Amniotic stem cell (primary cell): ENCODE results near the gene POLR2B.
A peak's percentile ranks its signal among the peaks of the same experiment; 100 is the strongest.
"Not testable (repeated sequence)": the region's sequence is repeated elsewhere in the genome, so short reads cannot be mapped to it uniquely, and the experiment has no call there.

ENCODE experiments used
- DNase-seq: peaks from one replicate; lab custom pipeline; 2025; lab: John Stamatoyannopoulos, UW

The POLR2B gene

DNA sequence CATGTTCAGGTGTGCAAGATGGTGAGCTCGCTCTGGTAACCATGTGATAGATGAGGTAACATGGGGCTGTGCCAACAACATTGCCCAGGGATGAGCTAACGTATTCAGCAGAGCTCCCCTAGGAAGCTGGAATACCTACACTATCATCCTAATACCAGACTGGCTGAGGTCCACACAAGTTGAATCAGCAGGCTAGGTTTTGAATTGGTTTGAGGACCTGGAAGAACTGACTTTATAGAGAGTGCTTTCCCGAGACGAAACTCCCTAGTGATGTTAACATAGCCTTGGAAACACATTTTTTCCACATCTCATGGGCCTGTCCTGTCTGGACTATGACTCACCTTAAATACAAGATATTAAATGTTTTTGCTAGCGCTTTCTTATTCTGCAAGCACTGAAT, 74.8 kb downstream of the POLR2B start:
- no peak for DNase-seq

DNA sequence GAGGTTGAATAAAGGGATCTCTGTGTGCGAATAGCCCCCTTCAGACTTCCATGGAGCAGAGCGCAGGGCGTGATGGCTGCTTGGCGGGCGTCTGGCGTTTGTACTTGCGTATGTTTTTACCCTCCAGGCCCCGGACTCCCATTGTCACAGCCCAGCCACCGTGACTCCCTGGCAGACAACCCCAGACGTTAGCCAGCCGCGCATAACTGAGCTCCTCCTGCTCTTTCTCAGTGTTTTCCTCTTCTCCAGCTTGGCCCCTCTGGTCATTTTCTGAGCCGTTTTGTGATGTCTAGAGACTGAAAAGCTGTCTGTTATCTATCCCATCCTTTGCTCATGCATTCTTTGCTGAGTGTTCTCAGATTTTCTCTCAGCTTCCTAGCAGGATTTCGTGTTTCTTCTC, 77.2 kb downstream of the POLR2B start:
- DNase-seq = no peak

DNA sequence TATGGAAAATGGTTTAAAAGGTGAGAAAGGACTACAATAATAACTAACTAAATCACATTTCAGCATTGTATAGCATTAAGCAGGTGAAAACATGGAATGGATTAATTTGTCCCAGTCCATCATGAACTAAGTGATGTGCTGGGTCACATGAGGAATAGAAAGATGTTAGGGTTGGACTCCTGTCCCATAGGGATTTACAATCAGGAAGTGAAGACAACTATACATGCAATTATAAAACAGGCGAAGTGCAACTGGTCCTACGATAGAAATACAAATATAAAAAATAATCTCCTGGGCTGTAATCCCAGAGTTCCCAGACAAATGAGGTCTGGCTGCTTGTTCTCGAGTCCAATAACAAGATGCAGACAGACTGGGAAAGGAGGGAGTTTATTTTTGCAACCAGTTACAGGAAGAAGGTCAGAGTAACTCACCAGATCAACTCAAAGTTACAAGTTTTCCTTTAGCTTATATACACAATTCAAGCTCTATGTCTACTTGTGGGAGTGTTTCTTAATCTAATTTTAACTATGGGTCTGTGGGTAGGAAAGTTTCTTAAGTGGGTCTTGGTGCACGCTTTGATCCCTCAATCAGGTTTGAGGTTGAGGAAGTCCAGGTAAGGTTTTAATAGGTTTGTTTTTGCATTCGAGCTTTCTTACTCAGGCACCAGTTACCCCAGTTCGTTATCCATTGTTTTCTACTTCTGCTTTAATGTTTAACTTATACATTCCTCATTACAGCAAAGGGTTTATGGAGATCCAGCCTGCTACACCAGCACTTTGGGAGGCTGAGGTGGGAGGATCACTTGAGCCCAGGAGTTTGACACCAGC, 81.4 kb downstream of the POLR2B start:
- no peak for DNase-seq

DNA sequence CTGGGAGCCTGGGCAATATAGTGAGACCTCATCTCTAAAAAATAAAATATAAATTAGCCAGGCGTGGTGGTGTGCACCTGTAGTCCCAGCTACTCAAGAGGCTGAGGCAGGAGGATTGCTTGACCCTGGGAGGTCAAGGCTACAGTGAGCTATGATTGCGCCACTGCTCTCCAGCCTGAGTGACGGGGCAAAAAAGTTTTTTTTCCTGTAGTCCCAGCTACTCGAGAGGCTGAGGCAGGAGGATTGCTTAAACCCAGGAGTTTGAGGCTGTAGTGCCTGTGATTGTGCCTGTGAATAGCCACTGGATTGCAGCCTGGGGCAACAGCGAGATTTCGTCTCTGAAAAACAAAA, 82.0 kb downstream of the POLR2B start:
- not testable (repeated sequence) for DNase-seq

DNA sequence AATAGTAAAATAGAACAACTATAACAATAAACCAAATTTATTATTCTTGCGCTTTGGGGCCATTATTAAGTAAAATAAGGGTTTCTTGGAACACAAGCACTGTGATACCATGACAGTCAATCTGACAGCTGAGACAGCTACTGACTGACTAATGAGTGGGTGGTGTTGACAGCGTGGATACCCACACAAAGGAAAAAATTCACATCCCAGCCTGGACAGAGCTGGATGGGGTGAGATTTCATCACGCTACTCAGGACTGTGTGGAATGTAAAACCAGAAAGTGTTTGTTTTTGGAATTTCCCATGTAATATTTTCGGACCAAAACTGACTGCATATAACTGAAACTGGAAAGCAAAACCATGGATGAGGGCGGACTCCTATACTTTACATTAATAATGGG, 82.7 kb downstream of the POLR2B start:
- DNase-seq = no peak

DNA sequence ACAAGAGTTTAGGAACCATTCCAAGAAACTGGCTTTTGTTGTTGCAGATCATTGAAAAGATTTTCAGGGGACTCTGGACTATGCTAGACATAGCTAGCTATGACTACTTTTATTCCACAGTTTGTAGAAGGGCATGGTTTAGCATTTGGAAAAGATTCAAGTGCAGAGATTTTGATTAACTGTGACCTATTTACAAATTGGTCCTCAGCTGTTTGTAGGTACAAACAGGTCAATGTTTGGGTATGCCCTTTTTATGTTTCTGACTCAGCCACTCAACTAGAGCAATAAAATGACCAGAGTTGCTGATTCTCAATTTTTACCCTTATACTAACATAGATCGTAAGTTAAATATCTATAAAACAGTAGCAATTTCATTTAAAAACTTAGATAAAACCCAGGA, 84.8 kb downstream of the POLR2B start:
- DNase-seq = no peak

DNA sequence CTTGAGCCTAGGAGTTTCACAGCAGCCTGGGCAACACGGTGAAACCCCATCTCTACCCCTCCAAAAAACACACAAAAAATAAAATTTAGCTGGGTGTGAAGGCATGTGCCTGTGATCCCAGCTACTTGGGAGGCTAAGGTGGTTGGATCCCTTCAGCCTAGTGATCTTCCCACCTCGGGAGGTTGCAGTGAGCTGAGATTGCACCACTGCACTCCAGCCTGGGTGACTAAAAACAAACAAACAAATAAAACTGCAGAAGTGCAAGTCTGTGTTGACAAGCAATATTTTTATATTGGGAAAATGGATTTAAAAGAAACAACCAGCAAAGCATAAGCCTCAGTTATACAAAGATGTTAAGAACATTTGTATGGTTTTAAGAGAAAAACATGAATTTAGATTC, 85.4 kb downstream of the POLR2B start:
- DNase-seq = no peak

DNA sequence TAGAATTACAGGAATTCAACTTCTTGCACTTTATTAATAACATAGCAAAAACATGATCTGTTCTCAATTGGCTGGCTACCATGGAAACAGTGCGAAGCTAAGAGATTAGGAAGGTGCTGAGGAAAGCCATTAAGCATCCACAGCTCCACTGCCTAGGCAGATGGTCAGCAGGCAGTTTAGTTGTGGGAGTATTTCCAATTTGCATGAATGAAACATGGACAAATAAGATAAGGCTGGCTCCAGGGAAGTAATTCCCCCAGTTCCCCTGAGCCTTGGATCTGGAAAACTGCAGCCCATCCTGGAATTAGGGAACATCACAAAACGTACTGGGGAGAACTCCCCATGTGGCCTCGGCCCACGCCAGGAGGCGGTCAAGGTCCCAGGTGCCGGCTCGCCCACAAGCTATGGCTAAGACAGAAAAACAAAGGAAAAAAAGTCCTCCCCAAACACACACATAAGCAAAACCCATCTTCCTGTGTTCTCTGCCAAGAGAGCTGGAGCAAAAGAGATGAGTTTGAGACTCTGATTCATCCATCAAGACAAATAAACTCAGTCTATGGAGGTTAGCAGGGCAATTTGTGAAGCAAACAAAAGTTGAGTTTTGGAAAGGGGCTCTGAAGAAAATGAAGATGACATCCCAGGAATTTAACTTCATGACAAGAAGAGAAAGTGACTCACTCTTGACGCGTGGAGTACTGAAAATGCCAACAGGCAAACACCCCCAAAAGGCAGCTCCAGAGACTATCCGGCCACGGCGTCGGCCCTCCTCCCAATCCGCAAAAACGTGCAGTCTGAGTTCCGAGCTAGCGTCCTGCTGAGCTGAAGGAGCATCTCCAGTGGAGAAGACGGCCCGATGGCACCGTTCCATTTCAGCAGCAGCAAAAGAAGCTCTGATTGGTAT, 86.4 kb downstream of the POLR2B start:
- peak; percentile 88 for DNase-seq

DNA sequence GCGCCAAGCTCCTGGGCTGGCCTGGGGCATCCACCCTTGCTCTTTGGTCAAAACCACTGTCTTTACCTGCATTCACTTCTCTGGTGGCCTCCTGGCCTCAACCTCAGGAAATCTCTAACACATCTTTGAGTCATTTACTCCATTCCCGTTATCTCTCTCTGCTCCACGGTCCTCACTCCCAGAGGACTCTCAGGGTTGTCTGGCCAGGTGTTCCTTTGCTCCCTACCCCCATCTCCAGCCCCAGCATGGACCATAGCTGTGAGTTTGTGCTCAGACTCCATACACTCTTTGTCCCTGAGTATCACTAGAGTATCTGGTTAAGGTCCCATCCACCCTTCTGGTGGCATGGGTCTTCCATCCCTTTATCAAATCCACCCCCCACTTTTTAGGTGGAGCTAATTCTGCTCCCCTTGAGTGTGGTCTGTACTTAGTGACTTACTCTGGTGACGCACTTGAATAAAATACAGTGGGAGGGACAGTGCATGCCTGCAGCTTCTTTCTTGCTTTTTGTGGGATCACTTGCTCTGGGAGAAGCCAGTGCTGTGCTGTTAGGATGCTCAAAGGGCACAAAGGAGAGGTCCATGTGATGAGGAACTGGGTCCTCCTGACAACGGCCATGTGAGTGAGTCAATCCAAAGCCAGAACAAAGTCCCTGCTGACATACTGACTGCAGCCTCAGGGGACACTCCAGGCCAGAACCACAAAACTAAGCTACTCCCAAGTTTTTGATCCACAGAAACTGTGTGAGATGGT, 87.2 kb downstream of the POLR2B start:
- no peak for DNase-seq

DNA sequence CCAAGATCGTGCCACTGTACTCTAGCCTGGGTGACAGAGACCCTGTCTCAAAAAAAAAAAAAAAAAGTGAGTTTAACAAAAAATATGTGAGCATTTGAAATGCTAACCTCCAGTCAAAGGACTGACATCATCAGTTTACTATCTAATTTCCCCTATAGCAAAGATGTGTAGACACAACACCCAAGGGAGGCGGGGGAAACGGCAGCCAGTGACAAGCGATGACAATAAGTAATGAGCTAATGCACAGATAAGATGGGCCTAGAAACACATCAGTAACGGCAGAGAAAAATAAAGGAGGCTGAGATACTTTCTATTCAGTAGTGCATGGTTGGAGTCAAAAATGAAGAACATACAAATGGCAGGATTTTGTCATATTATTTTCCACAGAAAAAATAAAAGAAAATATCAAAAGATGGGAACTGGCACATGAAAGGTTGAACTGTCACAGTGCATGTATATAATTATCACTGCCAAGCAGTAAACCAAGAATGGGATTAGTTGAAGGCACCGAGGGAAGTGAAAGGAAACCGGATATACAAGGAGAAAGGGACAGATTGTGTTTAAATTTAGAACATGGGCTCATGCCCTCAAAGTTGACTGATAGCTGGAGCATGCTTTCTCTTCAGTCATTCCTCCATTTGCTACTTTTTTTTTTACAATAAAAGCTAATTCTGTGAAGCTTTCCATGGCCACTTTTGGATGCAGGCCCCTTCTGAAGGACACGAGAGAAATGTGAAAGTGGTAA, 89.7 kb downstream of the POLR2B start:
- no peak for DNase-seq

DNA sequence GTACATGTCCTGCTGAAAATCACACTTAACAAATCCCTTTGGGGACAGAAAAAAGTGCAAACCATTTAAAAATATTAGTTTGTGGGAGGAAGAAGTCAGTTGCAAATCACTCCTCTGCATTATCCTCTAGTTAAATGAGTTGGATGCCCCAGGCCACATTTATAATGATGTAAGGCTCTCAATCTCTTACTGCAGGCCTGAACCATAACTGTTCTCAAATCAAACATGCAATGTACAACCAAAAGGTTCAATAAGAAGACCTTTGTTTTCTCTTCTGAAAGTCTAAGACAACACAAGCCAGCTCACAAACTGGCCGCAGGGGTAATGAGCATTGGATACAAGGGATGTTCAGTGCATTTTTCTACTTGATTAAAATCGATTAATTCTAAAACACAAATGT, 91.8 kb downstream of the POLR2B start:
- DNase-seq = no peak

DNA sequence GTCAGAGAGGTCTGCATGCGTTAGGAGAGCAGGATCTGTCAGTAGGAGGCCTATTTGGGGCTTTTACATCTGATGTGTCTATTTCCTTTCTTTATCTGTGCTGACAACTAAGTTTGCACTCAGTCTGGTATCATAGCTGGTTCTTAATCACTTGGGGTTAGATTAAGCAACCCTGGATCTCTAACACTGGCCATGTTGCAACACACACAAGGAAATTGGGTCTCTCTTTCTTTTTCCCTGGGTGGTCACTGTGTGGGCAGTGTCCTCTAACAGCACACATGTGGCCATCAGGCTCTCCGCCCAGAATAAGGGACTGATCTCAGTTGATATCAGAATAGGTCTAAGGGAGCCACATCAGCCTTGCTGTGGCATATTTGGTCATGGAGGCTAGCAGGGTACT, 92.6 kb downstream of the POLR2B start:
- no peak for DNase-seq

DNA sequence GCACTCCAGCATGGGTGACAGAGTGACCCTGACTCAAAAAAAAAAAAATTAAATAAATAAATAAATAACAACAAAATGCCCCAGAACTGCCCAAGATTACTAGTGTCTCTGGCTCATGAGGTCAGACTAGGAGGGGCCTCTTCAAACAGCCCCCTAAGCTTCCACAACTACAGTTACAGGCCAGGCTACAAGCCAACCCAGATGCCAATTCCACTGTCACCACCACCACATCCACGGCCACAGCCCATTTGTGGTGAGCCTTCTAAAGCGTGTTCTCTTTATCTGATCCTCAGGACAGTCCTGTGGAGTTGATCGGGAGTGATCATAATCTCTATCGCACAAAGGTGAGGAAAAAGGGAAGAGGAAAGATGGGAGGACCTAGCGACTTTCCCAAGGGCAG, 94.9 kb downstream of the POLR2B start:
- DNase-seq = no peak

DNA sequence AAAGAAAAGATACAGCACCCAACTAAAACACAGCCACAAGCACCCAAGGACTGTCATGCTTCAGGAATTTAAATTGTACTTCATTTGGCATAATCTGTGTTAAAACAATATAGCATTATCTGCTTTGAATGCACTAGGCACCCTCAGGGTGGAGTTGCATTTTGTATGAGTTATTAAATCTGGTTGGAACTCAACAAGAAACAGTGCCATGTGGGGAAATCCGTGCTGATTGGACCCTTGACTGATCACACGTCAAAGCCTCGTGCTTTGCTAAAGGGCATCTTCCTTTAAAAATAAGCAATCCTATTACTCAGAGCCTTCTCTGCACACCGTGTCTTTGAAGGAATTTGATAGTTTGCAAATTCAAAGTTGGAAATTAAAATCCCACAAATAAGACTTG, 96.0 kb downstream of the POLR2B start:
- peak; percentile 95 for DNase-seq

DNA sequence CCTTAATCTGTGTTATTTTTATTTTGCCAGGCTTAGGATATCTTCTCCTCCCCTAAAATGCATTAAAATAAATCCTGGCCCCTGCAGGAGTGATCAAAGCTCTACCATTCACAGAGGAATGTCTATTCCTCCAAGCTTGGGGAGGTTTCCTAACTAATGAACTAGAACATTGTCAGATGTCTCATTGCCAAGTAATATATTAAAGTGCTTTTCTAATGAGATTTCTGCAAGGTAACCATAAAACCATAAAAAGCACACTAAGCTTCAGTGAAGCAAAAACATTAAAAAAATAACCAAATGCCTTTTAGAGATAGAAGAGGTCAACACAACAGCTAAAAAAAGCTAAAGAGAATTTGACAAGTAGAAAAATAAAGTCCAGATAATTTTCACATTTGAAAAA, 96.7 kb downstream of the POLR2B start:
- DNase-seq = no peak

DNA sequence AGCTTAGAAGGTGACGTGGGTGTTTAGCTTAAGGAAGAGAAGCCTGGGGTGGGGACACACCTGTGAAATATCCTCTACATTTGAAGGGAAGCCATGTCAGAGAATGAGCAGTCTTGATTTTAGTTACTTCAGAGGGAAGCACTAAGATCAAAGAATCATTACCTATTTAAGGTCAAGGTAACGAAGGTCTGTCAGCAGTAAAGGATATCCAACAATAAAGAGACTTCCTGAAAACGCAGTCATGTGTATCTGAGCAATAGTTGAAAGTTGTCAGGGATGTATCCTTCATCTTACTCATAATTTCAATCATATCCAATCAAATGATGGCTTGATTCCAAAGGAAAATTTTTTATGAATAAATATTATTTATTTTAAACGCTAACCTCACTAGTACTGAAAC, 98.0 kb downstream of the POLR2B start:
- no peak for DNase-seq

DNA sequence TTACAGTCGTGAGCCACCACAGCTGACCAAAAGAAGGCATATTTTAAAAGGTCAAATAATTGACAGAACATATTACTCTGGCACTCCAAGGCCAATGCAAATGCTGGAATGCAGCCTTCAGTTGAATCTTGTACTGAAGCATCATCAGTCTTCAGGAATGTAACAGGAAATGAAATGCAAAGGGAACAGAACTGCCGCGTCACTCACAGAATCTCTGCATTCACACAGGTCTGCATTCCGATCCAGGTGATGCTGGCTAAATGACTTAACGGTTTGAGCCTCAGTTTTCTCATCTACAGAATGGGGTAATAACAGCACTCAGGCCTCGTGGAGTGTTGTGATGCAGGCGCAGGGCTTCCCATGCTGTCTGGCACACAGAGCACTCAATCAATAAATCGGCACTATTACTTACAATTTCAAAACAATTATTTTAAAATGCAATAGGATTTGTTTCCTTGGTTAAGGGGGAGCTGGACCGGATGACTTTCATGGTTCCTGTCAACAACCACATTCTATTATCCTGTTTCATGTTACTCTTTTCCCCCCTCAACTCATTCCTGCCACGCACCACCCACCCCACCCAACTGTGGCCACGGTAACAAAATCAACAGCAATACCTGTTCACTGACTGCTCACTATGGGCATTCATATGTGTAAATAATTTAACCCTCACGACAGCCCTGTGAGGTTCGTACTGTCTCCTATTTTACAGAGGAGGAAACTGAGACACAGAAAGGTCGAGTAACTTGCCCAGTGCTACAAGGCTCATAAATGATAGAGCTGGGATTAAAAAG, 99.1 kb downstream of the POLR2B start:
- DNase-seq = peak; percentile 21

DNA sequence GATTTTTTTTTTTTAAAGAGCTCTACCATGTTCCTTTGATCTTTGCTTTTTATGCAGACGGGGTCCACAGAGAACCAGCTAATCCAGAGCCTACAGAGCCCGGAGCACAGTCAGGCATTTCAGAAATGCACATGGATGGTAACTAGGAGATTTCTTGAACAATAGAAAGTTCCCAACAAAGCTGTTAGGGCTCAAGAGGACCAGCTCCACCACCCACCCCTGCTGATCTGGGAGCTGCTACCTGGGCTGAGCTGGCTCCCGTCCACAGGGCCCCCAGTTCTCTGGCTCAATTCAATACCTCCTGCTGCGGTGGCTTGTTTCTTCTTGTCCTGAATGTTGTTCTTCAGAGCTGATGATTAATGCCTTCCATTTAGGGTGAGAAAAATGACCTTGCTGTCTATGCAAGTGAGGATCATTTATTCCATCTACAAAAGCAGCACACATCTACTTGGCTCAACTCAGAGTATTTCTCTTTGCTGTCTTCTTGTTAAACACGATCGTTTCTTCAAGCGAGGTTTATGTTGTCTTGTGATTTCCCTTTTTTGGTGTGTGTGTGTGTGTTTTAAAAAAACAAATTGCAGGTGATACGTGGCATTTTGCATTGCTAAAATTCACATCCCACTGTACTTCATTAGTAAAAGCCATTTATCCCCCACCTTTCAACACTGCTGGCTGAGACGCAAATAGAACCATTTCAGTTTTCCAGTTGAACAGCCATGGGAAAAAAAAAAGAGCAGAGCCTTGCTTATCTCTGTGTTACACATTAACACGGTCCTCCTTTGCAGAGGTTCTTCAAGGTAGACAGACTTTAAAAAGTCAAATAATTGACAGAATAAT, 100.2 kb downstream of the POLR2B start:
- no peak for DNase-seq
